HG02763 (cell line): ENCODE data around the gene CLIC4.

Experiments used
- ATAC-seq: cut with Tn5 transposase; IDR thresholded peaks from one replicate; pipeline ENCODE4 v1.9.1; 2021; ENCODE audit warnings: mild to moderate bottlenecking, moderate library complexity; ENCODE audit not compliant: unreplicated experiment

The CLIC4 gene

DNA sequence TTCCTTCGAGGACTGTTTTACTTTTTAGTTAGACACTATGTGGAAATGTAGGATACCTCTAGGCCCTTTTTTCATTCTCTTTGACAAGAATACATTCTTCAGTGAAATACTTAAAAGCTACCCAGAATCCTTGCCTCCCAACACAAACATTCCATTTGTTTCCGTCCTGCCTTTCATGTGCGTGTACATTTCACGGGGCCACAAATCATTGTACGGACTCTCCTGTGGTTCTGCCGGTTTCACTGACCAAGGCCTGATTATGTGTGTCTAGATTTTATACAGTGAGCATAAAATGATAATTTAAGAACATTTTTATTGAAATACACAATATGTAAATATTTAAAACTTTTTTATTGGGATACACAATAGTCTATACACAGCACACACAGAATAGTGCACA lies 108.4 kb downstream of the CLIC4 start:
- ATAC-seq: no peak

DNA sequence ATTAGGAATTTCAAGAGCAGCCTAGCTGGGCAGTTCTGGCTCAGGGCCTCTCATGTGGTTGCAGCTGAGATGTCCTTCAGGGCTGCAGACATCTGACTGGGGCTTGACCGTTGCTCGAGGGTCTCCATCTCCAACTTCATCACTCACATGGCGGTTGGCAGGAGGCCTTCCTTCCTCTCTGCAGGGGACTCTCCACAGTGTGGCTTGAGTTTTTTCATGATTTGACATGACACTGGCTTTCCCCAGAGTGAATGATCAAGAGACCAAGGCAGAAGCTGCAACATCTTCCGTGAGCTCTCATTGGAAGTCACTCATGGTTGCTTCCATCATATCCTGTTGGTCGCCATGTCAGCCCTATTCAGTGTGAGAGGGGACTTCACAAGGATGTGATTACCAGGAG lies 110.2 kb downstream of the CLIC4 start:
- ATAC-seq: no peak

- no peak for ATAC-seq
Measured at GRCh38 chr1:24856787-24857506, 111.7 kb downstream of the CLIC4 start.

- ATAC-seq: no peak
Measured at GRCh38 chr1:24857507-24858133, 112.4 kb downstream of the CLIC4 start.

DNA sequence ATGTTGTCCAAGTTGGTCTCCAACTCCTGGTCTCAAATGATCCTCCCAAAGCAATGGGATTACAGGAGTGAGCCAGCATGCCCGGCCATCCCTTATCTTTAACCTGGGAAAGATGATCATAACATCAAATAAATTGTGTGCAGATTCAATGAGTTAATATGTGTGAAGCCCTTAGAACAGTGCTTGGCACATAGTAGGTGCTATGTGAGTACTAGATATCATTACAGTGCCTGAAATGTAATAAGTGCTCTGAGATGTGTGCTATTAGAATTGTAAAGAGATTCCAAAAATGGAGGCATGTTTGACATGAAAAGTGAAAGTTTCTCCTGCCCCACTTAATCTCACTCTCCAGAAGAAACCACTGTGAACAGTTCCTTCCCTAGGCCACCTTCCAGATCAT lies 113.0 kb downstream of the CLIC4 start:
- ATAC-seq: no peak

- ATAC-seq: no peak
Measured at GRCh38 chr1:24859063-24860010, 114.1 kb downstream of the CLIC4 start.

- ATAC-seq: no peak
Measured at GRCh38 chr1:24860841-24861240, 115.6 kb downstream of the CLIC4 start.

GRCh38 chr1:24861821-24862727 lies 116.8 kb downstream of the CLIC4 start:
- ATAC-seq: no peak

GRCh38 chr1:24862775-24863483 lies 117.7 kb downstream of the CLIC4 start:
- no peak for ATAC-seq

DNA sequence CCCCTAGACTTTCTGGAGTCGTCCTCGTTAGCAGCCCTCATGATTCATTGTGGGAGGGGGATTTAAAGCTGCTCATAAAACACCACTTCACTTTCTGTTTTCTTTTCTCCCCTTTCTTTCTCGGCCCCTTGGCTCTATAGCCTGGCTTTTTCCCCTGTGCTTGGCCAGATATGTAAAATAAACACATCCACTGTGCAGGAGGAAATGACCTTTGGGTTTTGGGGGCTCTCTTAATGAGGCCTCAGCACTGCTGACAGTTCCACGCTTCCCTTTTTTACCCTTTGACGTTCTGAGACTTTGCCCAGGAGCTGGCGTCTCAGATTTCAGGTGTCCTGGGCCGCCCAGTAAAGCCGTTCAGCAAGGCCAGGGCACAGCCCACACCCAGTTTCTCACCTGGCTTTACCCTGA lies 119.1 kb downstream of the CLIC4 start:
- ATAC-seq: no peak

DNA sequence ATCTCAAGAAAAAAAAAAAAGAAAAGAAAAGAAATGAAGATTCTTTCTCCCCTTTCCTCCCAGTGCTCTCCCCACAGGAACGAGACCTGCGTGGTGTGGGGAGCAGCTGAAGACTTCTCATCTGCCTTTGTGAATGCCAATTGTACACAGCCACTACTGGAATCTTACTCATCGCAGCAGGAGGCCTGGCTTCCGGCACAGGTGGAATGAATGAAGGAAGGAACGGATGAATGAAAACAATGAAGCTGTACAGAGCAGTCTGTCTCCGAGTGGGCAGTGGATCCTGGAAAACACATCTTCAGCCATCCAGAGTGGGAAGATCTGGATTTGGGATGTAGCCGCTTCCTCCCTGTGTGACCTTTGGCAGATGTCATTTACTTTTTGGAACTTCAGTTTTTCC lies 119.9 kb downstream of the CLIC4 start:
- no peak for ATAC-seq

DNA sequence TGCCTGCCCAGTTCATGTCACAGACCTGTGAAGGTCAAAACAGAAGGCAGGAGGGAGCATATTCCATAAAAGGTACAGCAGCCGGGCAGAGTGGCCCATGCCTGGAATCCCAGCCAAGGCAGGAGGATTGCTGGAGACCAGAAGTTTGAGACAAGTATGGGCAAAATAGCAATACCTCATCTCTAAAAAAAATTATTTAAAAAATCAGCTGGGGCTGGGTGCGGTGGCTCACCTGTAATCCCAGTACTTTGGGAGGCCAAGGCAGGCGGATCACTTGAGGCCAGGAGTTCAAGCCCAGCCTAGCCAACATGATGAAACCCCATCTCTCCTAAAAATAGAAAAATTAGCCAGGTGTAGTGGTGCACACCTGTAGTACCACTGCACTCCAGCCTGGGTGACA lies 120.3 kb downstream of the CLIC4 start:
- no peak for ATAC-seq

GRCh38 chr1:24866211-24867083 lies 121.2 kb downstream of the CLIC4 start:
- ATAC-seq: no peak

DNA sequence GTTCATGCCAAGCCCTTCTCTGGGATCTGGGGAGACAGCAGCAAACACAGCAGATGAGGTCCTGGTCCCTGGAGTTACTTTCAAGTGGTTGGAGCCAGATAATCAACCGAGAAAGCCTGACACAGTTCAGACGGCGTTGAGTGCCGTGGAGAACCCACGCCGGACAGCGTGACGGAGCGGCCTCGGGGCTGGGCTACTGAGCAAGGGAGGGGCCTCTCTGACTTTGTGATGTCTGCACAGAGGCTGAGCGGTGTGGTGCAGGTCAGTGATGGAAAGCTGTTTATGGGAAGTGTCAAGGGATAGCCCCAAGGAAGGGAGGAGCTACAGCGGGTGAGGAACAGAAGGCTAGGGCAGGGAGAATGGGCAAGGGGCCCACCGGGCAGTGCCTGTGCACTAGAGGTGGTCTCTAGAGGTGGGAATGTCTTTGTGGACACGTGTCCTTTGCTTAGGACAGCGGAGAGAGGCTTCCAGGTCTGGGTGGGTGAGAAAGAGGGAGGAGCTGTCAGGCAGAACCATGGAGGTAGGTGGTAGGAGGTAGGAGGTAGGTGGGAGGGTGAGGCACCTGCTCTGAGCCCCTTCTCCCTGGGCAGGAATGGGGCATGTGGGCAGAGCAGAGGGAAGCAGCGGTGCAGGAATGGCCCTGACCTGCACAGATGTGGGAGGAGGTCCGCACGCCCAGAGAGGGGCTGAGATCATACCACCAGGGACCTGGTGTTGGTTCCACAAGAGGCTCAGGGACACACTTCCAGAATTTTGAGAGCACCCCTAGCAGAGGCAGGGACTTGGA lies 122.0 kb downstream of the CLIC4 start:
- no peak for ATAC-seq

GRCh38 chr1:24868016-24868875 lies 123.0 kb downstream of the CLIC4 start:
- ATAC-seq: no peak

DNA sequence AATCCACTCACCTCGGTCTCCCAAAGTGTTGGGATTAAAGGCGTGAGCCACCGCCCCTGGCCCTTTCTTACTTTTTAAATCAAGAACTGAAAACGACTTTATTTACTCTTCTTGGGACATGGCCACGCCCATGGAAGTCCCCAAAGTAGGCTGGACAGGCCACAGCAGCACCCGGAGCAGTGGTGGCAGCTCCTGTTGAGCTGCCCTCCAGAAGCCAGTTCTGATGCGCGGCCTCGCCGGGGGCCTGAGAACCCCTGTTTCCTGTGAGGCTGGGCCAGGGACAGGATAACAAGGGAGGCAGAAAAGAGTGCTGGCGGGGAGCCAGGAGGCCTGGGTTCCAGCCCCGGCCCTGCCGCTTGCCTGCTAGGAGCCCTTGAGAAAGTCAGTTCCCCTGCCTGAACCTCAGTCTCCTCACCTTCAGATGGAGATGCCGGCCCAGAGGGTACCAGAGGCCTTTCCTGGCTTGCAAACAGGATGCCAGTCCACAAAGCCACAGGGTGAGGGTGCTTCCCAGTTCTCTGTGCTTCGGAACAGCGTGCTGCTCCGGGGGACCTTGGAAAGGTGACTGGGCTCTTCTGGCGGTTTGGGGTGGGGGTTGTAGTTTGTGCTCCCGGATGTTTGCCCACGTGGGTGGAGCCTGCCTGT lies 125.4 kb downstream of the CLIC4 start:
- no peak for ATAC-seq
